ENCODE results near the gene SAMD4A. TPM values are rescaled to one million over a fixed set of nuclear protein-coding genes. Genes with fewer than 3 reads are reported as not detected.

Gene SAMD4A
- total and polyA plus RNA-seq, 10 donors, result 2.3 to 31.0 (median 21.2) TPM

DNA sequence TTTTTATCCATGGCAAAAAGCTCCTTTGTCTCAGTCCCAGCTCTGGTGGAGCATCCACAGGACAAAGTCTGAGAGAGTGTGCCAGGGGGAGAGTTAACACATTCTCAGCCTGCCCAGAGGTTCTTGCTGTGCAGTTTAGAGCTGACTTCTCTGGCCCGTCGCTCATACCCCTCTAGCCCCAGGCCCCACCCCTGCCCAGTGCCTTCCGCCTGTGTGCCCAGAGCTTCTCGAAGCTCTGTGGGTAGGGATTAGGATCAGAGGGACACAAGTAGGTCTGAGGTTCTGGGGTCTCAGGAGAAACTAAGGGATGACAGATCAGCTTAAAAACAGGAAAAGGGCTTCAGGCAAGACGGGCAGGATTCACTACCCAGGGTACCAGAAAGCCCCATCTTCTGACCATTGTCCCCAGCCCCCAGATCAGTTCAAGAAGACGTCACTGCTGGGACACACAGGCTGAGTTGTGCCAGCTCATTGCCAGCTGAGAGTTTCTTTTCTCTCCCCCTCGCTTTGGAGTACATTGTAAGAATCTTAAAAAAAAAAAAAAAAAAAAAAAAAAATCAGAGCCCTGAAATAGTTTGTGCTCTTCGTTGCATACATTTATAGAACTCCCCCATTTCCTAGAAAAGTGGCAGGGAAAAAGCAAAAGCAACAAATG lies 208.7 kb downstream of the SAMD4A start:
- Histone ChIP-seq H3K36me3 (peaks cover 0 to 41% (median 2%) of the 10 kb centered on the region in 6 donors), H3K9me3 (no peaks in the 10 kb centered on the region), H3K4me3 (peak overlapping the region in 1 of 8 donors; percentile 15), H3K4me1 (peaks cover 30 to 68% (median 47%) of the 10 kb centered on the region in 6 donors), H3K27me3 (replicated peaks in 1 of 7) (no peaks in the 10 kb centered on the region), H3K27ac (peak overlapping the region in 1 of 8 donors; percentile 64)
- WGBS, 5 donors, result 67 to 84% (median 71%) methylated on average over 8 of the region's 8 CpGs
- TF ChIP-seq, protein P1, sequence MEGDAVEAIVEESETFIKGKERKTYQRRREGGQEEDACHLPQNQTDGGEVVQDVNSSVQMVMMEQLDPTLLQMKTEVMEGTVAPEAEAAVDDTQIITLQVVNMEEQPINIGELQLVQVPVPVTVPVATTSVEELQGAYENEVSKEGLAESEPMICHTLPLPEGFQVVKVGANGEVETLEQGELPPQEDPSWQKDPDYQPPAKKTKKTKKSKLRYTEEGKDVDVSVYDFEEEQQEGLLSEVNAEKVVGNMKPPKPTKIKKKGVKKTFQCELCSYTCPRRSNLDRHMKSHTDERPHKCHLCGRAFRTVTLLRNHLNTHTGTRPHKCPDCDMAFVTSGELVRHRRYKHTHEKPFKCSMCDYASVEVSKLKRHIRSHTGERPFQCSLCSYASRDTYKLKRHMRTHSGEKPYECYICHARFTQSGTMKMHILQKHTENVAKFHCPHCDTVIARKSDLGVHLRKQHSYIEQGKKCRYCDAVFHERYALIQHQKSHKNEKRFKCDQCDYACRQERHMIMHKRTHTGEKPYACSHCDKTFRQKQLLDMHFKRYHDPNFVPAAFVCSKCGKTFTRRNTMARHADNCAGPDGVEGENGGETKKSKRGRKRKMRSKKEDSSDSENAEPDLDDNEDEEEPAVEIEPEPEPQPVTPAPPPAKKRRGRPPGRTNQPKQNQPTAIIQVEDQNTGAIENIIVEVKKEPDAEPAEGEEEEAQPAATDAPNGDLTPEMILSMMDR (IDR thresholded peaks at IDR 0.05 in 8 of 11, conservative IDR thresholded peaks at IDR 0.05 in 3 of 11), result no peak
- TF ChIP-seq POLR2A (IDR thresholded peaks at IDR 0.05) (no peak), POLR2AphosphoS5 (IDR thresholded peaks at IDR 0.05) (no peak)
- DNase-seq, result no peak
- intact Hi-C loops (cut with DNase I; ENCODE audit: low total_unique reads), result no loop called here

DNA sequence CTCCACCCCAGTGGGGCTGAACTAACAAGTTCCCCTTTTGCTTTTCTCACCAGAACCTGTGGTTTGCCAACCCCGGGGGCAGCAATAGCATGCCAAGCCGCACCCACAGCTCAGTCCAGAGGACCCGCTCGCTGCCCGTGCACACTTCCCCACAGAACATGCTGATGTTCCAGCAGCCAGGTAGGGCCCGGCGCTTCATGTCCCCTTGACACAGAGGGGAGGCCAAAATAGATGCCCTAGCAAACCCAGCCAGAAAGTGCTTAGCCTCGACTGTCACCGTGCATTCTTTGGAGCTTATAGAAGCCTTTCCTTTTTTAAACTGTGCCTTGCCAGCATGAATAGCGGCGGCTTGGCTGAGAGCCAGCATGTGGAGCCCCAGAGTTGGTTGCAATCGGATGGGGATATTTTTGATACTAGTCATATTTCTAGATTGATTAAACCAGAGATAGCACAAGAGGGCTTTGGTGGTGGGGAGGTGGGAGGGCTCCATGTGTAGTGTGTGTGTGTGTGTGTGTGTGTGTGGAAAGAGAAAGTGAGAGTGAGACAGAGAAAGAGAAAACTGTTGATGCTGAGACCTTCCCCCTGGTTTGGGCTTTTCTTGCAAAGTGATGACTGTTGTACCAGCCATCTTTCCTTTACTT lies 209.6 kb downstream of the SAMD4A start:
- intact Hi-C loops (cut with DNase I; ENCODE audit: low total_unique reads), result no loop called here
- Histone ChIP-seq H3K4me1 (peaks cover 30 to 68% (median 47%) of the 10 kb centered on the region in 6 donors), H3K36me3 (peaks cover 0 to 44% (median 4%) of the 10 kb centered on the region in 6 donors), H3K9me3 (no peaks in the 10 kb centered on the region), H3K27ac (peak overlapping the region in 4 of 8 donors; percentile 27 to 64 (median 36)), H3K27me3 (replicated peaks in 1 of 7) (no peaks in the 10 kb centered on the region), H3K4me3 (peak overlapping the region in 3 of 8 donors; percentile 15 to 52 (median 16))
- 12 to 38% (median 20%) methylated on average over 12 of the region's 12 CpGs for WGBS, 5 donors
- TF ChIP-seq, protein P1 (IDR thresholded peaks at IDR 0.05 in 8 of 11, conservative IDR thresholded peaks at IDR 0.05 in 3 of 11), result no peak
- TF ChIP-seq POLR2AphosphoS5 (IDR thresholded peaks at IDR 0.05), result peak in 2 of 3 donors; percentile 41 to 69
- TF ChIP-seq POLR2A (IDR thresholded peaks at IDR 0.05), result no peak
- DNase-seq, result peak; percentile 89

DNA sequence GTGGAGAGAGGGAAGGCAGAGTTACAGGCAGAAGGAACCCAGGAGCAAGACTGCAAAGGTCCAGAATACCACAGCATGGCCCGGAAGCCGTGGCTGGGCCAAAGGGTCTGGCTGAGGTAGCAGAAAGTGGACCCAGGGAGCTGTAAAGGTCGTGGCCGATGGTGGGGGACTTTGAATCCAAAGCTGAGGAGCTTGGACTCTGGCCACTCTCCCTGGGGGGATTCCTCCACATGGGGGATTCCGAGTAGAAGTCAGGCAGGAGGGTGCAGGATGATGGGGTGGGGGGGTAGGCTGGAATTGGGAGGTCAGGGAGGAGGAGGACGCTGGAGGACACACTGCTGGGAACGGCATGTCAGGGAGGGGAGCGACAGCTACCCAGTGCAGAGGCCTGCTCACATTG lies 210.5 kb downstream of the SAMD4A start:
- no peaks in the 10 kb centered on the region for H3K9me3 ChIP-seq
- H3K27me3 ChIP-seq (replicated peaks in 1 of 7), result no peaks in the 10 kb centered on the region
- TF ChIP-seq POLR2AphosphoS5 (IDR thresholded peaks at IDR 0.05), result no peak
- TF ChIP-seq, protein P1 (IDR thresholded peaks at IDR 0.05 in 8 of 11, conservative IDR thresholded peaks at IDR 0.05 in 3 of 11), result no peak
- TF ChIP-seq POLR2A (IDR thresholded peaks at IDR 0.05), result no peak
- H3K4me3 ChIP-seq, result no peak overlapping the region
- intact Hi-C loops (cut with DNase I; ENCODE audit: low total_unique reads), result no loop called here
- H3K4me1 ChIP-seq, result peaks cover 30 to 72% (median 50%) of the 10 kb centered on the region in 6 donors
- peaks cover 0 to 49% (median 4%) of the 10 kb centered on the region in 6 donors for H3K36me3 ChIP-seq
- peak overlapping the region in 1 of 8 donors; percentile 64 for H3K27ac ChIP-seq
- DNase-seq, result no peak
- 76 to 87% (median 80%) methylated on average over 8 of the region's 8 CpGs for WGBS, 5 donors
